MM.1S (cell line): ENCODE results near the gene KCTD5.

ENCODE experiments used
- DNase-seq: peaks from one replicate; pipeline ENCODE4 v3.0.0-alpha.2; 2015
- H2AFZ ChIP-seq: fragments of 300-600 bp; sonication (generic); 2 replicates; pipeline ENCODE4 v1.6.0; 2016; ENCODE audit warnings: antibody characterized with exemption, low read length
- H3F3A ChIP-seq: fragments of 300-600 bp; sonication (generic); 2 replicates; pipeline ENCODE4 v1.6.1; 2016; ENCODE audit warnings: mild to moderate bottlenecking, antibody characterized with exemption, low read length, moderate library complexity, mixed read lengths; ENCODE audit not compliant: insufficient read depth
- H3K27ac ChIP-seq: fragments of 300-600 bp; sonication (generic); 2 replicates; pipeline ENCODE4 v1.5.1; 2016; ENCODE audit warnings: mild to moderate bottlenecking, low read length
- H3K27me3 ChIP-seq: fragments of 300-600 bp; sonication (generic); replicated peaks from 2 replicates; pipeline ENCODE4 v1.6.0; 2016; ENCODE audit warnings: low read length; ENCODE audit not compliant: insufficient read depth
- H3K36me3 ChIP-seq: fragments of 300-600 bp; sonication (generic); replicated peaks from 2 replicates; pipeline ENCODE4 v1.6.1; 2016; ENCODE audit warnings: mild to moderate bottlenecking, low read length, mixed read lengths; ENCODE audit not compliant: insufficient read depth
- H3K4me1 ChIP-seq: fragments of 300-600 bp; sonication (generic); 2 replicates; pipeline ENCODE4 v1.6.1; 2016; ENCODE audit warnings: low read length, mixed read lengths
- H3K4me2 ChIP-seq: fragments of 300-600 bp; sonication (generic); 2 replicates; pipeline ENCODE4 v1.6.0; 2016; ENCODE audit warnings: low read depth, low read length
- H3K4me3 ChIP-seq: fragments of 300-600 bp; sonication (generic); 2 replicates; pipeline ENCODE4 v1.5.1; 2016; ENCODE audit warnings: low read length, mixed read lengths
- H3K79me2 ChIP-seq: fragments of 300-600 bp; sonication (generic); 2 replicates; pipeline ENCODE4 v1.6.1; 2016; ENCODE audit warnings: mixed run types, low read length, mixed read lengths
- H3K9ac ChIP-seq: fragments of 300-600 bp; sonication (generic); 2 replicates; pipeline ENCODE4 v1.6.1; 2016; ENCODE audit warnings: low read length, mixed read lengths
- H3K9me2 ChIP-seq: fragments of 300-600 bp; sonication (generic); replicated peaks from 2 replicates; pipeline ENCODE4 v1.6.1; 2016; ENCODE audit warnings: mild to moderate bottlenecking, low read length, mixed read lengths; ENCODE audit not compliant: insufficient read depth
- H3K9me3 ChIP-seq: fragments of 300-600 bp; sonication (generic); replicated peaks from 2 replicates; pipeline ENCODE4 v1.6.1; 2016; ENCODE audit warnings: mild to moderate bottlenecking, low read length, mixed read lengths; ENCODE audit not compliant: insufficient read depth
- H4K20me1 ChIP-seq: fragments of 300-600 bp; sonication (generic); 2 replicates; pipeline ENCODE4 v1.6.1; 2016; ENCODE audit warnings: mild to moderate bottlenecking, low read length, moderate library complexity, mixed read lengths; ENCODE audit not compliant: insufficient read depth
- EZH2 ChIP-seq: fragments of 300-600 bp; sonication (generic); optimal IDR thresholded peaks from 2 replicates; pipeline ENCODE3; 2017; ENCODE audit warnings: low read depth, mild to moderate bottlenecking, antibody characterized with exemption, low read length, mixed read lengths
- EZH2phosphoT487 ChIP-seq: fragments of 300-600 bp; sonication (generic); IDR thresholded peaks from 2 replicates; pipeline ENCODE4 v1.6.1; 2018; ENCODE audit warnings: antibody characterized with exemption, low read length
- TF ChIP-seq, protein P1 (sequence below): fragments of 300-600 bp; sonication (generic); IDR thresholded peaks from 2 replicates; pipeline ENCODE4 v1.5.1; 2016; ENCODE audit warnings: antibody characterized with exemption, low read length, mixed read lengths

The KCTD5 gene

DNA sequence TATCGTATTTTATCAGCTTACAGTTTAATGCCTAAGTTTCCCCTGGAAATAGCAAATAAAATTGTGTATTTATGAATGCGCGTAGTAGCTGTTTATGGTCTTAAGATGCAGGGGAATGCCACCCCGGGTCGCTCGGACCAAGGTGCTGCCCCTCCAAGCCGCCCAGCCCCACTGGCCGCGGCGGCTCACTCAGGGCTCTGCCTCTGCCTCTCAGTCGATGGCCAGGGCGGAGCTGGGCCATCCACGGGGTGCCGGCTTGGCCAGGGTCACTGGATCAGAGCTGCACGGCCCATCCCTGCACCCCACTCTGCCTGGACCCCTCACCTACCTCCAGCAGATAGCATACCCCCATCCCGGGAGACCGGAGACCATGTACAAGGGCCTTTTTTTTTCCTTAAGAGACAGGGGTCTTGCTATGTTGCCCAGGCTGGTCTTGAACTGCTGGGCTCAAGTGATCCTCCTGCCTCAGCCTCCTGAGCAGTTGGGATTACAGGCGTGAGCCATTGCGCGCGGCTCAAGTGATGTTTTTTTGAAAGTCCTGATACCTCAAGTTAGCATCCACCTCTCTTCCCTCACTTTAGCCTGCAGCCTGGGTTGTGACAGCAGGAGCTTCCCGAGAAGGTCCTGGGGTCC lies 26.7 kb downstream of the KCTD5 start:
- H3K36me3 ChIP-seq: no peaks in the 10 kb centered on the region; the same call in 1 of the 2 replicates

DNA sequence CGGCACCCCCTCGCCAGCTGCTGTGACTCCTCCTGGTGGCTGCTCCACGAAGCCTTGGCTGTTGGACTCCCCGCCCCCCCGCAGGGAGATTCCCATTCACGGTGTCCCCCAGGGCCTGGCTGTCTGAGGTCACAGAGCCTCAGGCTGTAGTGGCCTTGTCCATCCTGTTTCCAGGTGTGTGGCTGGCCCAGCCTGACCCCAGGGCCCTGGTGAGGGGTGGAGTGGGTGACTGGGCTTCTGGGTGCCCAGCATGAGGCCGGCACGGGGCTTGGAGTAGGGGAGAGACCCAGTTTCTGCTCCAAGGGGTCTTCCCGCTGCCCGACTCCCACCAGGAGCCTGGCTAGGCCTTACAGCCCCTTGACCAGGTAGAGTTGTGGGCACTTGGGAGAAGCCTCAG lies 27.3 kb downstream of the KCTD5 start:
- DNase-seq: no peak
- H3K4me1 ChIP-seq: no peaks in the 10 kb centered on the region
- no peaks in the 10 kb centered on the region for H4K20me1 ChIP-seq
- no peaks in the 10 kb centered on the region; the same call in 1 of the 2 replicates for H3K36me3 ChIP-seq
- 0 out of 2 replicates have a peak, but pooled peaks cover 3% of the 10 kb centered on the region for H3K79me2 ChIP-seq
- H3F3A ChIP-seq: no peaks in the 10 kb centered on the region
- no peaks in the 10 kb centered on the region for H3K9me3 ChIP-seq
- H3K4me3 ChIP-seq: no peak overlapping the region
- H3K27ac ChIP-seq: no peak overlapping the region
- TF ChIP-seq EZH2 (no peak), EZH2phosphoT487 (no peak)
- TF ChIP-seq, protein P1, sequence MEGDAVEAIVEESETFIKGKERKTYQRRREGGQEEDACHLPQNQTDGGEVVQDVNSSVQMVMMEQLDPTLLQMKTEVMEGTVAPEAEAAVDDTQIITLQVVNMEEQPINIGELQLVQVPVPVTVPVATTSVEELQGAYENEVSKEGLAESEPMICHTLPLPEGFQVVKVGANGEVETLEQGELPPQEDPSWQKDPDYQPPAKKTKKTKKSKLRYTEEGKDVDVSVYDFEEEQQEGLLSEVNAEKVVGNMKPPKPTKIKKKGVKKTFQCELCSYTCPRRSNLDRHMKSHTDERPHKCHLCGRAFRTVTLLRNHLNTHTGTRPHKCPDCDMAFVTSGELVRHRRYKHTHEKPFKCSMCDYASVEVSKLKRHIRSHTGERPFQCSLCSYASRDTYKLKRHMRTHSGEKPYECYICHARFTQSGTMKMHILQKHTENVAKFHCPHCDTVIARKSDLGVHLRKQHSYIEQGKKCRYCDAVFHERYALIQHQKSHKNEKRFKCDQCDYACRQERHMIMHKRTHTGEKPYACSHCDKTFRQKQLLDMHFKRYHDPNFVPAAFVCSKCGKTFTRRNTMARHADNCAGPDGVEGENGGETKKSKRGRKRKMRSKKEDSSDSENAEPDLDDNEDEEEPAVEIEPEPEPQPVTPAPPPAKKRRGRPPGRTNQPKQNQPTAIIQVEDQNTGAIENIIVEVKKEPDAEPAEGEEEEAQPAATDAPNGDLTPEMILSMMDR: no peak
- no peaks in the 10 kb centered on the region for H3K9me2 ChIP-seq
- no peak overlapping the region for H3K9ac ChIP-seq
- H3K27me3 ChIP-seq: peaks cover 7% of the 10 kb centered on the region; the same call in 1 of the 2 replicates
- no peak overlapping the region for H2AFZ ChIP-seq
- H3K4me2 ChIP-seq: no peak overlapping the region

More for the DNA sequence above, 26.7 kb downstream of the KCTD5 start:
- Histone ChIP-seq H3K9ac (no peak overlapping the region), H3F3A (no peaks in the 10 kb centered on the region), H3K79me2 (0 out of 2 replicates have a peak, but pooled peaks cover 3% of the 10 kb centered on the region), H3K4me1 (no peaks in the 10 kb centered on the region), H3K4me3 (no peak overlapping the region), H3K27me3 (peaks cover 3% of the 10 kb centered on the region; the same call in 1 of the 2 replicates), H4K20me1 (no peaks in the 10 kb centered on the region), H2AFZ (no peak overlapping the region), H3K27ac (no peak overlapping the region), H3K9me3 (no peaks in the 10 kb centered on the region), H3K9me2 (no peaks in the 10 kb centered on the region), H3K4me2 (no peak overlapping the region)
- no peak for DNase-seq
- no peak for TF ChIP-seq EZH2phosphoT487
- TF ChIP-seq, protein P1: no peak
- TF ChIP-seq EZH2: no peak

DNA sequence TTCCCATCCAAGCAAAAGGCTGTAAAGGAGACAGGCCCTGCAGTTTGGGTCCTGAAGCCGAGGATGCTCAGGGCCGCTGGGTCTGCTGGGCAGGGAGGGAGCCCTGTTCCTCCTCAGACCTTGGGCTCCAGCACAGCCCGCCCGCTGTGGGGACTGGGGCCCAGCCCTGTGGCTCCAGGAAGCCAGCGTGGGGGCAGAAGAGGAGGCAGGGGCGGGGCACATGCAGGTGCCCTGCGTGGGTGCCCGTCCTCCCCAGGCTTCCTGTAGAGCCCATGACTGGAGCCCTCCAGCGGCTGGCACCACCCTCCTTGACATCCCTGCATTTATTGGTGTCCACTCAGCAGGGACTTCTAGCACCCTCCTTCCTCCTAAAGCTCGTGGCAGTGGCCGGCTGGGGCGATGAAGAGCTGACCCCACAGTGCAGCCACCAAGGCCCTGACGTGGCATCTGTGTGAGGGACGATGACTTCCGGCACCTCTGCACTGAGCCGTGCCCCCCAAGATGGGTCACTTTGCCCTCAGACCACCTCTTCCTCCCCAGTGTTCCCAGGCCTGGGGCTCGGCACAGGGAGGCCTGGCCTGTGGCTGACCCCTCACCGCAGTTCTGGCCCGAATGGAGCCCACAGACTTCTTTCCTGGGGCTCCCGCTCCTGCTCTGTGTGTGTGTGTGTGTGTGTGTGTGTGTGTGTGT lies 27.8 kb downstream of the KCTD5 start:
- no peaks in the 10 kb centered on the region for H4K20me1 ChIP-seq
- H3K27me3 ChIP-seq: peaks cover 13% of the 10 kb centered on the region
- H3K27ac ChIP-seq: no peak overlapping the region
- no peaks in the 10 kb centered on the region for H3K9me3 ChIP-seq
- H3K36me3 ChIP-seq: no peaks in the 10 kb centered on the region; the same call in 1 of the 2 replicates
- TF ChIP-seq, protein P1: no peak
- TF ChIP-seq EZH2phosphoT487: no peak
- no peak for TF ChIP-seq EZH2
- DNase-seq: no peak
- H3F3A ChIP-seq: no peaks in the 10 kb centered on the region
- no peaks in the 10 kb centered on the region for H3K9me2 ChIP-seq
- H3K79me2 ChIP-seq: 0 out of 2 replicates have a peak, but pooled peaks cover 3% of the 10 kb centered on the region
- no peaks in the 10 kb centered on the region for H3K4me1 ChIP-seq
- H3K4me3 ChIP-seq: no peak overlapping the region
- no peak overlapping the region for H3K9ac ChIP-seq
- no peak overlapping the region for H2AFZ ChIP-seq
- no peak overlapping the region for H3K4me2 ChIP-seq
